ENCODE data around the gene FNDC1.
"Not testable (repeated sequence)": the region's sequence is repeated elsewhere in the genome, so short reads cannot be mapped to it uniquely, and the experiment has no call there.

FNDC1 gene

GRCh38 chr6:159169193-159169555, at the start of gene FNDC1:
FNDC1 (plus strand) TSS chr6:159169400; CDS start chr6:159169597, 197 bp downstream.
- DNase-seq, result no peak

GRCh38 chr6:159119791-159120190, 49.4 kb upstream of the FNDC1 start:
- DNase-seq, result no peak

- DNase-seq, result no peak
Observed at GRCh38 chr6:159121486-159121885, 47.7 kb upstream of the FNDC1 start.

- no peak for DNase-seq
Observed at GRCh38 chr6:159122453-159122852, 46.7 kb upstream of the FNDC1 start.

- DNase-seq, result not testable (repeated sequence)
Observed at GRCh38 chr6:159123831-159124230, 45.4 kb upstream of the FNDC1 start.

- DNase-seq, result no peak
Observed at GRCh38 chr6:159125014-159125609, 44.1 kb upstream of the FNDC1 start.

- no peak for DNase-seq
Observed at GRCh38 chr6:159125951-159126352, 43.2 kb upstream of the FNDC1 start.

GRCh38 chr6:159126590-159126989, 42.6 kb upstream of the FNDC1 start:
- no peak for DNase-seq

- no peak for DNase-seq
Observed at GRCh38 chr6:159127701-159128100, 41.5 kb upstream of the FNDC1 start.

GRCh38 chr6:159128978-159129377, 40.2 kb upstream of the FNDC1 start:
- DNase-seq, result no peak

- DNase-seq, result no peak
Observed at GRCh38 chr6:159130846-159131245, 38.4 kb upstream of the FNDC1 start.

- no peak for DNase-seq
Observed at GRCh38 chr6:159131709-159132108, 37.5 kb upstream of the FNDC1 start.

- DNase-seq, result no peak
Observed at GRCh38 chr6:159132664-159133063, 36.5 kb upstream of the FNDC1 start.

- DNase-seq, result peak; percentile 76
Observed at GRCh38 chr6:159134701-159135364, 34.4 kb upstream of the FNDC1 start.

- no peak for DNase-seq
Observed at GRCh38 chr6:159137676-159138075, 31.5 kb upstream of the FNDC1 start.

GRCh38 chr6:159142531-159142930, 26.7 kb upstream of the FNDC1 start:
- DNase-seq, result no peak

- DNase-seq, result no peak
Observed at GRCh38 chr6:159148641-159149040, 20.6 kb upstream of the FNDC1 start.

GRCh38 chr6:159149641-159150040, 19.6 kb upstream of the FNDC1 start:
- DNase-seq, result no peak

GRCh38 chr6:159151266-159151855, 17.8 kb upstream of the FNDC1 start:
- peak; percentile 41 for DNase-seq

- no peak for DNase-seq
Observed at GRCh38 chr6:159152041-159152440, 17.2 kb upstream of the FNDC1 start.

GRCh38 chr6:159152782-159153181, 16.4 kb upstream of the FNDC1 start:
- DNase-seq, result no peak

- no peak for DNase-seq
Observed at GRCh38 chr6:159155679-159156078, 13.5 kb upstream of the FNDC1 start.

- DNase-seq, result no peak
Observed at GRCh38 chr6:159156089-159156488, 13.1 kb upstream of the FNDC1 start.

GRCh38 chr6:159157431-159157830, 11.8 kb upstream of the FNDC1 start:
- DNase-seq, result no peak

- no peak for DNase-seq
Observed at GRCh38 chr6:159161839-159162238, 7.4 kb upstream of the FNDC1 start.
